Fibroblast of lung (primary cell): ENCODE results near the gene TMEM183A. TPM values are rescaled to one million over a fixed set of nuclear protein-coding genes. Genes with fewer than 3 reads are reported as not detected.
A peak's percentile ranks its signal among the peaks of the same experiment; 100 is the strongest.

Experiments used
- DNase-seq, 2 donors: peaks; one replicate each; pipeline versions ENCODE4 v3.0.0 to v3.0.0-alpha.2; 2010; ENCODE audit warnings: low read depth in 2 of 2
- H2AFZ ChIP-seq: 2 replicates; pipeline ENCODE4 v1.5.1; 2012; ENCODE audit warnings: low read length, control low read depth, inconsistent platforms
- H3K27ac ChIP-seq: 2 replicates; pipeline ENCODE4 v1.5.1; 2011; ENCODE audit warnings: low read length, control low read depth; ENCODE audit not compliant: insufficient read depth
- H3K27me3 ChIP-seq: 2 replicates; pipeline ENCODE4 v1.5.1; 2011; ENCODE audit warnings: mild to moderate bottlenecking, low read length; ENCODE audit not compliant: control insufficient read depth, insufficient read depth
- H3K36me3 ChIP-seq: 2 replicates; pipeline ENCODE4 v1.5.1; 2011; ENCODE audit warnings: low read length; ENCODE audit not compliant: control insufficient read depth, insufficient read depth
- H3K4me1 ChIP-seq: 2 replicates; pipeline ENCODE4 v1.5.1; 2011; ENCODE audit warnings: low read length; ENCODE audit not compliant: control insufficient read depth, insufficient read depth; ENCODE audit errors: extremely low read depth
- H3K4me2 ChIP-seq: 2 replicates; pipeline ENCODE4 v1.5.1; 2011; ENCODE audit warnings: low read length, control low read depth; ENCODE audit not compliant: insufficient read depth; ENCODE audit errors: extremely low read depth
- H3K4me3 ChIP-seq, 4 experiments: fragments of 200-600 bp in 1 of 4; sonication (generic) in 1 of 4; replicated peaks in 1 of 4; 2 replicates each; pipeline ENCODE4 v1.5.1; 2011 to 2016; ENCODE audit warnings: low read length in 4 of 4, low read depth in 3 of 4, mild to moderate bottlenecking in 3 of 4, control low read depth in 2 of 4, inconsistent platforms in 1 of 4, mixed read lengths in 1 of 4; ENCODE audit not compliant: insufficient read depth in 1 of 4; ENCODE audit errors: control extremely low read depth in 1 of 4
- H3K79me2 ChIP-seq: 2 replicates; pipeline ENCODE4 v1.5.1; 2012; ENCODE audit warnings: mild to moderate bottlenecking, low read length, inconsistent platforms; ENCODE audit not compliant: control insufficient read depth, insufficient read depth
- H3K9ac ChIP-seq: 2 replicates; pipeline ENCODE4 v1.5.1; 2011; ENCODE audit warnings: mild to moderate bottlenecking, low read length, control low read depth; ENCODE audit not compliant: insufficient read depth
- H3K9me3 ChIP-seq: 2 replicates; pipeline ENCODE4 v1.5.1; 2012; ENCODE audit warnings: low read depth, low read length; ENCODE audit not compliant: control insufficient read depth, insufficient read depth
- H4K20me1 ChIP-seq: 2 replicates; pipeline ENCODE4 v1.5.1; 2011; ENCODE audit warnings: low read length; ENCODE audit not compliant: control insufficient read depth, insufficient read depth; ENCODE audit errors: extremely low read depth
- EZH2 ChIP-seq: IDR thresholded peaks from 2 replicates; pipeline ENCODE4 v1.5.1; 2012; ENCODE audit warnings: low read length, control low read depth, mild to moderate bottlenecking; ENCODE audit errors: missing control alignments
- polyA plus RNA-seq, 2 donors: library from polyadenylated mRNA; depleted of rRNA in 1 of 2; stranded (reverse) in 1 of 2; unstranded in 1 of 2; fragments of >200 nt; gene quantifications; 2 replicates each; pipeline ENCODE4 v1.2.1, GENCODE V29; 2011 to 2012; ENCODE audit warnings: missing spikeins in 1 of 2
- total RNA-seq: library from RNA; depleted of rRNA; stranded (reverse); fragments of >200 nt; gene quantifications from 2 replicates; pipeline ENCODE4 v1.2.1, GENCODE V29; 2014
- TF ChIP-seq, protein P1 (sequence below), 2 donors: IDR thresholded peaks in 1 of 2; conservative IDR thresholded peaks in 1 of 2; 1 replicate in 1 of 2; 2 replicates in 1 of 2; pipeline ENCODE4 v1.5.1; 2011 to 2012; ENCODE audit warnings: low read length in 2 of 2, control low read depth in 1 of 2, inconsistent platforms in 1 of 2, low read depth in 1 of 2, mild to moderate bottlenecking in 1 of 2

The TMEM183A gene
- total and polyA plus RNA-seq, 2 donors (not counting 1 experiment from before 2014, with no cell fraction given): 74.2 to 74.5 TPM

GRCh38 chr1:203026031-203026665 lies 19.0 kb downstream of the TMEM183A start, which contains the start of gene PPFIA4:
Gene PPFIA4, plus strand, starts transcription at chr1:203026491. Its CDS starts 12,518 bp downstream, at chr1:203039009.
- Histone ChIP-seq H3K36me3 (peaks cover 2% of the 10 kb centered on the region), H3K27ac (no peak within 1 kb of the TSS), H2AFZ (peak within 1 kb of the TSS; percentile 92), H3K9me3 (no peaks in the 10 kb centered on the region), H3K4me2 (peak within 1 kb of the TSS; percentile 97), H4K20me1 (no peaks in the 10 kb centered on the region), H3K9ac (peak within 1 kb of the TSS; percentile 43), H3K4me1 (no peaks in the 10 kb centered on the region), H3K79me2 (no peaks in the 10 kb centered on the region), H3K4me3 (peak within 1 kb of the TSS; percentile 43 to 72 (median 60)), H3K27me3 (peaks cover 14% of the 10 kb centered on the region)
- DNase-seq: peak; percentile 70 to 82
- TF ChIP-seq, protein P1, sequence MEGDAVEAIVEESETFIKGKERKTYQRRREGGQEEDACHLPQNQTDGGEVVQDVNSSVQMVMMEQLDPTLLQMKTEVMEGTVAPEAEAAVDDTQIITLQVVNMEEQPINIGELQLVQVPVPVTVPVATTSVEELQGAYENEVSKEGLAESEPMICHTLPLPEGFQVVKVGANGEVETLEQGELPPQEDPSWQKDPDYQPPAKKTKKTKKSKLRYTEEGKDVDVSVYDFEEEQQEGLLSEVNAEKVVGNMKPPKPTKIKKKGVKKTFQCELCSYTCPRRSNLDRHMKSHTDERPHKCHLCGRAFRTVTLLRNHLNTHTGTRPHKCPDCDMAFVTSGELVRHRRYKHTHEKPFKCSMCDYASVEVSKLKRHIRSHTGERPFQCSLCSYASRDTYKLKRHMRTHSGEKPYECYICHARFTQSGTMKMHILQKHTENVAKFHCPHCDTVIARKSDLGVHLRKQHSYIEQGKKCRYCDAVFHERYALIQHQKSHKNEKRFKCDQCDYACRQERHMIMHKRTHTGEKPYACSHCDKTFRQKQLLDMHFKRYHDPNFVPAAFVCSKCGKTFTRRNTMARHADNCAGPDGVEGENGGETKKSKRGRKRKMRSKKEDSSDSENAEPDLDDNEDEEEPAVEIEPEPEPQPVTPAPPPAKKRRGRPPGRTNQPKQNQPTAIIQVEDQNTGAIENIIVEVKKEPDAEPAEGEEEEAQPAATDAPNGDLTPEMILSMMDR (conservative IDR thresholded peaks at IDR 0.05 in 1 of 2, IDR thresholded peaks at IDR 0.05 in 1 of 2; ENCODE audit: low read depth in 1 of 2, low read length in 2 of 2): no peak
- no peak for TF ChIP-seq EZH2

GRCh38 chr1:203026666-203027663 lies 19.8 kb downstream of the TMEM183A start:
- H3K4me1 ChIP-seq: no peaks in the 10 kb centered on the region
- H2AFZ ChIP-seq: peak overlapping the region; percentile 73
- TF ChIP-seq, protein P1 (conservative IDR thresholded peaks at IDR 0.05 in 1 of 2, IDR thresholded peaks at IDR 0.05 in 1 of 2; ENCODE audit: low read depth in 1 of 2, low read length in 2 of 2): no peak
- TF ChIP-seq EZH2: peak; percentile 47
- no peaks in the 10 kb centered on the region for H3K9me3 ChIP-seq
- DNase-seq: no peak
- H3K27me3 ChIP-seq: peaks cover 14% of the 10 kb centered on the region
- peak overlapping the region; percentile 97 for H3K4me2 ChIP-seq
- peaks cover 2% of the 10 kb centered on the region for H3K36me3 ChIP-seq
- H4K20me1 ChIP-seq: no peaks in the 10 kb centered on the region
- no peaks in the 10 kb centered on the region for H3K79me2 ChIP-seq
- H3K4me3 ChIP-seq: peak overlapping the region; percentile 43 to 72 (median 60)
- no peak overlapping the region for H3K27ac ChIP-seq
- peak overlapping the region; percentile 43 for H3K9ac ChIP-seq
